GDM1 (cell line): ENCODE results near the gene WDR87.

Experiments
- DNase-seq: peaks from one replicate; lab custom pipeline; 2025; lab: John Stamatoyannopoulos, UW

WDR87 gene

GRCh38 chr19:37905946-37906868 lies at the start of gene WDR87:
Gene WDR87 (minus strand): TSS chr19:37906594. CDS start chr19:37898239, 8,355 bp downstream.
- DNase-seq = peak; percentile 44

GRCh38 chr19:37955986-37956385 lies 49.6 kb upstream of the WDR87 start:
- no peak for DNase-seq

DNA sequence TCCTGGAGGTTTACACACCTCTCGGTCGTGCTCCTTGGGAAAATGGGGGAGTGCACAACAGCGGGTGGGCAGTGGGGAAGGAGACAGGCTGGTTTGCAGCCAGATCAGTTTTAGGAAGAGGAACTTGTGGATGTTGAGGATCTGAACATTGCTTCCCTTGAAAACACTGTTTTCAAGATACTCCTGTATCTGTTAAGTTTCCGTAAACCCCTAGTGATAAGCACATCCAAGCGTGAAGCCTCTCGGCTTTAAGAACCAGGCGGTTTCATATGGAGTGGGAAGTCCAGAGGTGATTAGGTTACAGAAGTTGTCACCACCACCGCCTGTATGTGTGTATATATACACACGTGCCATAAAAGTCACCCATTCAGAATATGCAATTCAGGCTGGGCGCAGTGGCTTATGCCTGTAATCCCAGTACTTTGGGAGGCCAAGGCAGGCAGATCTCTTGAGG lies 48.1 kb upstream of the WDR87 start:
- no peak for DNase-seq

GRCh38 chr19:37953918-37954303 lies 47.5 kb upstream of the WDR87 start:
- no peak for DNase-seq

GRCh38 chr19:37953171-37953917 lies 47.0 kb upstream of the WDR87 start:
- no peak for DNase-seq

DNA sequence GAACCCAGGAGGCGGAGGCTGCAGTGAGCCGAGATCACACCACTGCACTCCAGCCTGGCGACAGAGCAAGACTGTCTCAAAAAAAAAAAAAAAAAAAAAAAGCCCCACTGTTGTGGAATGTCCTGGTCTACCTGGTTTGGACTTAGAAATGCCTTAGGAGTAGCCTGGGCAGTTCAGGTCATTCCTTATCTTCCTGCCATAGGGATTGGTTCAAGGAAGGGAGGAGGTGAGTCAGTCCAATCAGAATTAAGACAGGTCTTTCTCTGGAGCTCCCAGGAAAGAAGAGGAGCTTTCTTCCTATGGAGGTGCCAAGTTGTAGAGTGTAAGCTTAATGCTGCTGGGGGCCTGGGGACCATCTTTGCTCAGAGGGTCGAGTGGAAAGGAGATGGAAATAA lies 45.4 kb upstream of the WDR87 start:
- DNase-seq = no peak

DNA sequence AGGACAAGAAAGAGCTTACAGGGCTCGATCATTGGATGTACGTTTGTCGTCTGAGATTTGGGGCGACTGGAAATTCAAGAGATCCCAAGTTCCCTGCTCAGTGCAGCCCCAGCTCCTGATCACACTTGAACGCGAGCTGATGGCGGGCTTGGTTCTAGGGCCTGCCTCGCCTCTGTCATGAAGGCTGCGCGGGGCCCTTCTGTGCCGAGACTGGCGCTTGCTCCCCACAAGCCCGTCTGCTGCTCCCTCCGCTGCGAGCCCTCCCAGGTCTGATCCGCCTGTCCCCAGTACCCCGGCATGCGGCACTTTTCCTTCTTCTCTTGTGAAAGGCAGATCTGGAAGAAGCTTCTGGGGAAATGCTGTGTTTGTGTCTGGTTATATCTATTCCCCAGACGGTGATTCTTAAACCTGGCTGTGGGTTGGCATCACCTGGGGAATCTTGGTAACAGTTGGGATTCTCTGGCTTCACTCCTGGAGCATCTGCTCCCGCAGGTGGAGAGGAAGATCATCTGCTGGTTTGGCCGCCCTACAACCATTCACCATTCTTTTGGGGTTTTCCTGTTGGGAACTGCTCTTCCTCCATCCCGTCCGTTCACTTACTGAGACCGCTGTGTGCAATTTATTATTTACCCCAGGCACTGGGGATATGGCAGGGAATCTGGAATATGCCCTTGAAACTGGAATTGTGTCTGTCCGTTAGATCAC lies 44.2 kb upstream of the WDR87 start:
- no peak for DNase-seq

DNA sequence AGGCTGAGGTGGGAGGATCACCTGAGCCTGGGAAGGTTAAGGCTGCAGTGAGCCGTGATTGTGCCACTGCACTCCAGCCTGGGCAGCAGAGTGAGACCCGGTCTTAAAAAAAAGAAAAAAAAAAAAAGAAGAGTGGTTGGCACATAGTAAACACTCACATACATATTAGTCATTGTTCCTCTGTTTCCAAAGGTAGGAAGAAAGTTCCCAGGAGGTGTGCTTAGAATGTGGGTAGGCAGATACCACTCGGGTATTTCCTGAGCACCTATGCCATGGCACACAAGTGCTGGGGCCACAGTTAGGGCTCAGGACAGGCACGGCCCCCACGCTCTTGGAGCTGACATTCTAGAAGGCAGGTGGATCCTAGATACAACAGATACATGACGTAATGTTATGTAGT lies 42.0 kb upstream of the WDR87 start:
- no peak for DNase-seq

GRCh38 chr19:37947778-37948177 lies 41.4 kb upstream of the WDR87 start:
- no peak for DNase-seq

DNA sequence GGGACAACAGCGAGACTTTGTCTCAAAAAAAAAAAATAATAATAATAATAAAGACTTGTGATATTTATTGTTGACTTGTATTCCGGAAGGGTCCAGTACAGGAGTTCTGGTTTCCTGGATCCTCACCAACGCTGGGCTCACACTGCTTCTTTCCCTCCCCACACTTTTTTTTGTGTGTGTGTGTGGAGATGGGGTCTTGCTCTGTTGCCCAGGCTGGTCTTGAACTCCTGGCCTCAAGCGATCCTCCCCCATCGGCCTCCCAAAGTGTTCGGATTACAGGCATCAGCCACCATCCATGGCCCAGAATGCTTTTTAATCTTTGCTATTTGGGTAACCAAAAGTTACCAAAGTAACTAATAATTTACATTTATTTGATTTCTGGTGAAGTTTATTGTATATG lies 39.7 kb upstream of the WDR87 start:
- DNase-seq = no peak

- DNase-seq = no peak
Observed at GRCh38 chr19:37943480-37943879, 37.1 kb upstream of the WDR87 start.

GRCh38 chr19:37942516-37942902 lies 36.1 kb upstream of the WDR87 start:
- no peak for DNase-seq

- DNase-seq = no peak
Observed at GRCh38 chr19:37941782-37942515, 35.6 kb upstream of the WDR87 start.

GRCh38 chr19:37938353-37938752 lies 32.0 kb upstream of the WDR87 start:
- no peak for DNase-seq

DNA sequence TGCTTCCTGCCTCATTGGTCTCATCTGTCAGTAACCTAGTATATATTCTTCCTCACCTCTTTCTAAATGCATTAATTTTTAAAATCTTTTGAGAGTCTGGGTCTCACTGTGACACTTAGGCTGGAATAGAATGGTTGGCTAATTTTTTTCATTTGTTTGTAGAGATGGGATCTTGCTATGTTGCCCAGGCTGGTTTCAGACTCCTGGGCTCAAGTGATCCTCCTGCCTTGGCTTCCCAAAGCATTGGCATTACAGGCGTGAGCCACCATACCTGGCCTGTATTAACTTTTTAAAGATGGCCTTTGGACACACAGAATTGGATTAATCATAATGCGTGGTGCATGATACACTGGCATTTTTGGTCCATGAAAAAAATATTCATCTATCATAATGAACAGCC lies 30.5 kb upstream of the WDR87 start:
- DNase-seq = no peak

GRCh38 chr19:37936166-37936565 lies 29.8 kb upstream of the WDR87 start:
- no peak for DNase-seq

GRCh38 chr19:37935341-37935740 lies 28.9 kb upstream of the WDR87 start:
- DNase-seq = no peak

DNA sequence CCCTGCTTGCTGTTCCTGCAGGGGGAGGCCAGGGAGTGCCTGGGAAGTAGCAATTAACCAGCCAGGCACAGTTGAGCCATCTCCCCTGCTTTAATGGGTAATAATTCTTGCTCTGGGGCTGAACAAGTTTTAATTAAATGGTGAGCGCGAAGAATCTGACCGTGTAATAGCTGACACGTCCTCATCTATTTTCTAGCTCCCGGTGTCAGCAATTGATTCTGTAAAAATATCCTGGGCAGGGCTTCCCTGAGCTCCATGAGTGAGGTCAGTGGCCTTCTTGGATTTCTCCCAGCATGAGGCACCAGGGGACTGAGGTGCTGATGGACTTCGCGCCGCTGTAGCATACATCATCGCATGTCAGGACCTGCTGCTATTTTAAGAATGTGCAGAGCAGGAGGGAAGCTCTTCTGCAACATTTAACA lies 27.6 kb upstream of the WDR87 start:
- no peak for DNase-seq

- peak; percentile 8 for DNase-seq
Observed at GRCh38 chr19:37932985-37933936, 26.9 kb upstream of the WDR87 start.

- DNase-seq = peak; percentile 25
Observed at GRCh38 chr19:37931881-37932655, 25.7 kb upstream of the WDR87 start.
